ENCODE results near the gene ZNF320.
A peak's percentile ranks its signal among the peaks of the same experiment; 100 is the strongest.
"Not testable (repeated sequence)": the region's sequence is repeated elsewhere in the genome, so short reads cannot be mapped to it uniquely, and the experiment has no call there.

ZNF320 gene

GRCh38 chr19:52897138-52897935 is at the start of gene ZNF320:
ZNF320 (minus strand) TSS chr19:52897635; CDS start chr19:52890255, 7,380 bp downstream.
- DNase-seq (ENCODE audit: low spot score), result peak; percentile 96
- in situ Hi-C loops (cut with MboI; ENCODE audit: low sequenced_read_pairs, unreplicated experiment), result no loop called here
- TF ChIP-seq, protein P1, sequence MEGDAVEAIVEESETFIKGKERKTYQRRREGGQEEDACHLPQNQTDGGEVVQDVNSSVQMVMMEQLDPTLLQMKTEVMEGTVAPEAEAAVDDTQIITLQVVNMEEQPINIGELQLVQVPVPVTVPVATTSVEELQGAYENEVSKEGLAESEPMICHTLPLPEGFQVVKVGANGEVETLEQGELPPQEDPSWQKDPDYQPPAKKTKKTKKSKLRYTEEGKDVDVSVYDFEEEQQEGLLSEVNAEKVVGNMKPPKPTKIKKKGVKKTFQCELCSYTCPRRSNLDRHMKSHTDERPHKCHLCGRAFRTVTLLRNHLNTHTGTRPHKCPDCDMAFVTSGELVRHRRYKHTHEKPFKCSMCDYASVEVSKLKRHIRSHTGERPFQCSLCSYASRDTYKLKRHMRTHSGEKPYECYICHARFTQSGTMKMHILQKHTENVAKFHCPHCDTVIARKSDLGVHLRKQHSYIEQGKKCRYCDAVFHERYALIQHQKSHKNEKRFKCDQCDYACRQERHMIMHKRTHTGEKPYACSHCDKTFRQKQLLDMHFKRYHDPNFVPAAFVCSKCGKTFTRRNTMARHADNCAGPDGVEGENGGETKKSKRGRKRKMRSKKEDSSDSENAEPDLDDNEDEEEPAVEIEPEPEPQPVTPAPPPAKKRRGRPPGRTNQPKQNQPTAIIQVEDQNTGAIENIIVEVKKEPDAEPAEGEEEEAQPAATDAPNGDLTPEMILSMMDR (IDR thresholded peaks at IDR 0.05; ENCODE audit: borderline replicate concordance, control extremely low read depth, extremely low read depth, insufficient read depth, missing control alignments), result no peak

DNA sequence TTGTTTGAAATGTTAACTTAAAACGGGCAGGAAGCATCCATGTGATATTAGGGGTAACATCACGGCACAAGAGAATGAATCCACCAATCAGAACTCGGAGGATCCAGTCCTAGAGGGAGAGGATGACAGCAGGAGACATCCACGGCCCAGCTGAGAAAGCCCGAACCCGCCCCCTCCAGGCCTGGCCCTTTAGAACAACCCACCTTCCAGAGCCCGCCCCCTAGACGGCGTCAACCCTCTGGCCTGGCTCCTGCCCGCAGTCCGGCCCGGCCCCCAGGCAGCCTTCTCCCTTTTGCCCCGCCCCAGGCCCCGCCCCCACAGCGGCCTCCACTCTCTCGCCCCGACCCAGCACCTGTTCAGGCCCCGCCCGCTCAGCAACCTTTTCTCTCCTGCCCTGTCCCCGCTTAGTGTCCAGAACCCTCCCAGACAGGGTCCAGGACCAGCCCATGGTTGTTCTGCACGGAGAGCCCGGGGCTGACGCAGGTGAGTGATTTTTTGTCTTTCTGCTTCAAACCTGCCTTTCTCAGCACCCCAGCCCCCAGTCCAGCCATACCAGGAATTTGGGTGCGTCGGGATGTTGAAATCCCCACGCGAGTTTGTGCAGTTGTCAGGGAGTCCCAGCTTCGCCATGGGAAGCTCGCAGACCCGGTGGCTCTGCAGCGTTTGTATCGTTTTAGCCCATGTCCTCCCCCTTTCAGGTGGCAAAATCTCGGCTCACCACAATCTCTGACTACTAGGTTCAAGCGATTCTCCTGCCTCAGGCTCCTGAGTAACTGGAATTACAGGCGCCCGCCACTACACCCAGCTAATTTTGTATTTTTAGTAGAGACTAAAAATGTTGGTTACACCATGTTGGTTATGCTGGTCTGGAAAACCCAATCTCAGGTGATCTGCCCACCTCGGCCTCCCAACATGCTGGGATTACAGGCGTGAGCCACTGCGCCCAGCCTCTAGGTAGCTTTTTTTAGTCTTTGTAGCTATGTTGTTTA is 49.2 kb upstream of the ZNF320 start:
- TF ChIP-seq, protein P1 (IDR thresholded peaks at IDR 0.05; ENCODE audit: borderline replicate concordance, control extremely low read depth, extremely low read depth, insufficient read depth, missing control alignments), result no peak
- DNase-seq (ENCODE audit: low spot score), result no peak
- in situ Hi-C loops (cut with MboI; ENCODE audit: low sequenced_read_pairs, unreplicated experiment), result no loop called here

DNA sequence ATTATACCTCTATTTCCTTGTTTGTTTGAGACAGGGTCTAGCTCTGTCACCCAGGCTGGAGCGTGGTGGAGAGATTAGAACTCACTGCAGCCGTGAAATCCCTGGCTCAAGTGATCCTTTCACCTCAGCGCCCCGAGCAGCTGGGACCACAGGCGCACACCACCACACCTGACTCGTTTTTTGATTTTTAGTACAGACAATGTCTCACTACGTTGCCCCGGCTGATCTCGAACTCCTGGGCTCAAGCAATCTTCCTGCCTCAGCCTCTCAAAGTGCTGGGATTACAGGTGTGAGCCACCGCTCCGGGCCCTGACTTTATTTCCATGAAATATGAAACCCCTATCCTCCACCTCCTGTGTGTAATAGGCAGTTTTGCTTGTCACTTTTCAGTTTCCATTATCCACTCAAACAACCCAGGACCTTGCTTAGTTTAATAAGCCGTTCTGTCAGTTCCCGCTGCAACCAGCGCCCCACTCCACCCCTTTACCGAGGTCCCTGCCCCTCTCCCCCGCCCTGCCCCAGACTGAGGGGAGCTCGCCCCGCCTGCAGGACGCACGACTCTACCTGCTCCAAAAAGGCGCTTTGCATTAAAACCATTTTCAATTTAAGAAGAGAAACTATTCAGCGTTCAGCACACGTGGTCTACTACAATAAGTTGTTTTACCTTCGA is 48.4 kb upstream of the ZNF320 start:
- in situ Hi-C loops (cut with MboI; ENCODE audit: low sequenced_read_pairs, unreplicated experiment), result no loop called here
- TF ChIP-seq, protein P1 (IDR thresholded peaks at IDR 0.05; ENCODE audit: borderline replicate concordance, control extremely low read depth, extremely low read depth, insufficient read depth, missing control alignments), result no peak
- no peak for DNase-seq (ENCODE audit: low spot score)

GRCh38 chr19:52944703-52945493 is 47.5 kb upstream of the ZNF320 start:
- DNase-seq (ENCODE audit: low spot score); in situ Hi-C loops (cut with MboI; ENCODE audit: low sequenced_read_pairs, unreplicated experiment): not testable (repeated sequence)

DNA sequence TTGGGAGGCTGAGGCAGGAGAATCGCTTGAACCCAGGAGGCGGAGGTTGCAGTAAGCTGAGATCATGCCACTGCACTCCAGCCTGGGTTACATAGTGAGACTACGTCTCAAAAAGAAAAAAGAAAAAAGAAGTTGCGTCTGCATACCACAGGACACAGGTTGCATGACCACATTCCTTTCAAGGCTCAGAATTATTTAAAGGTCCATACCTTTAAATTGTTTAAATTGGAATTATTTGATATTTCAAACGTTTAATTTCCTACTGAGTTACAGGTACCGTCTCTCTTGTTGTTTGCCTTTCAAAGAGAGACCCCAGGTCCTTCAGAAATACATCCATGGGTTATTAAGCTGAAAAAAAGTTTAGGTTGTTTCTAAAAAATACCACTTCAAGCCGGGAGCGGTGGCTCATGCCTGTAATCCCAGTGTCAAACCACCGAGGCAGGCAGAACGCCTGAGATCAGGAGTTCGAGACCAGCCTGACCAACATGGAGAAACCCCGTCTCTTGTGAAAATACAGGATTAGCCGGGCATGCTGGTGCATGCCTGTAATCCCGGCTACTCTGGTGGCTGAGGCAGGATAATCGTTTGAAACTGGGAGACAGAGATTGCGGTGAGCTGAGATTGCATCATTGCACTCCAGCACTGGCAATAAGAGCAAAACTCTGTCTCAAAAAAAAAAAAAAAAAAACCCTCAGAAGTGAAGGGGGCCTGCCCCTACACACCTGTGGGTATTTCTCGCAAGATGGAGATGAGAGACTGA is 46.6 kb upstream of the ZNF320 start:
- no peak for DNase-seq (ENCODE audit: low spot score)
- in situ Hi-C loops (cut with MboI; ENCODE audit: low sequenced_read_pairs, unreplicated experiment), result no loop called here
- TF ChIP-seq, protein P1 (IDR thresholded peaks at IDR 0.05; ENCODE audit: borderline replicate concordance, control extremely low read depth, extremely low read depth, insufficient read depth, missing control alignments), result no peak

Data from GM13976 (cell line).